OCI-LY7 (cell line): Measurements from ENCODE around the gene UBE2G1. TPM values are rescaled to one million over a fixed set of nuclear protein-coding genes. Genes with fewer than 3 reads are reported as not detected.

Source experiments
- BruUV-seq: library from RNA; stranded (reverse); fragments of 400-500 nt; replicated peaks from 2 replicates; lab custom pipeline; 2021; lab: Mats Ljungman, UMichigan
- CTCF ChIA-PET: fragments of 300-600 bp; sonication (Branson Sonifier 250); formaldehyde crosslinking; loops from one replicate; lab custom pipeline; 2022; ENCODE audit warnings: antibody characterized with exemption; ENCODE audit not compliant: unreplicated experiment; lab: Charles Lee
- POLR2A ChIA-PET: fragments of 300-600 bp; sonication (Branson Sonifier 250); formaldehyde crosslinking; loops from one replicate; lab custom pipeline; 2022; ENCODE audit warnings: antibody characterized with exemption; lab: Charles Lee
- DNase-seq: peaks from one replicate; pipeline ENCODE4 v3.0.0-alpha.2; 2015; ENCODE audit warnings: low spot score
- H2AFZ ChIP-seq: fragments of 200-600 bp; sonication (generic), shearing (Covaris generic); 2 replicates; pipeline ENCODE4 v1.6.1; 2014; ENCODE audit warnings: mild to moderate bottlenecking, antibody characterized with exemption, low read length, moderate library complexity
- H3K27ac ChIP-seq: fragments of 200-600 bp; sonication (generic); 2 replicates; pipeline ENCODE4 v1.5.1; 2014; ENCODE audit warnings: mixed run types, low read depth, mild to moderate bottlenecking, moderate library complexity, low read length, inconsistent platforms; ENCODE audit not compliant: poor library complexity, severe bottlenecking
- H3K36me3 ChIP-seq: fragments of 200-600 bp; sonication (generic); 2 replicates; pipeline ENCODE4 v1.6.1; 2014; ENCODE audit warnings: mild to moderate bottlenecking, antibody characterized with exemption, low read length, moderate library complexity, mixed read lengths; ENCODE audit not compliant: insufficient read depth
- H3K4me1 ChIP-seq: fragments of 200-600 bp; sonication (generic); 2 replicates; pipeline ENCODE4 v1.5.1; 2014; ENCODE audit warnings: mild to moderate bottlenecking, low read length; ENCODE audit not compliant: insufficient read depth, poor library complexity, severe bottlenecking
- H3K4me2 ChIP-seq: fragments of 200-600 bp; sonication (generic); 2 replicates; pipeline ENCODE4 v1.6.1; 2014; ENCODE audit warnings: mild to moderate bottlenecking, low read length
- H3K4me3 ChIP-seq: fragments of 200-600 bp; sonication (generic); 2 replicates; pipeline ENCODE4 v1.5.1; 2014; ENCODE audit warnings: mild to moderate bottlenecking, low read depth, low read length; ENCODE audit not compliant: poor library complexity, severe bottlenecking
- H3K79me2 ChIP-seq: fragments of 200-600 bp; sonication (generic); 2 replicates; pipeline ENCODE4 v1.6.1; 2016; ENCODE audit warnings: low read depth, mild to moderate bottlenecking, low read length, moderate library complexity, mixed read lengths; ENCODE audit not compliant: insufficient read depth
- H3K9me2 ChIP-seq: fragments of 200-600 bp; sonication (generic); 2 replicates; pipeline ENCODE4 v1.6.1; 2016; ENCODE audit warnings: mild to moderate bottlenecking, low read length, mixed read lengths; ENCODE audit not compliant: insufficient read depth
- H3K9me3 ChIP-seq: fragments of 200-600 bp; sonication (generic); 2 replicates; pipeline ENCODE4 v1.6.1; 2014; ENCODE audit warnings: mild to moderate bottlenecking, mixed run types, low read length, mixed read lengths
- H4K20me1 ChIP-seq: fragments of 200-600 bp; sonication (generic); 2 replicates; pipeline ENCODE4 v1.6.1; 2014; ENCODE audit warnings: mild to moderate bottlenecking, antibody characterized with exemption, low read length, moderate library complexity, mixed read lengths; ENCODE audit not compliant: insufficient read depth
- EZH2phosphoT487 ChIP-seq: fragments of 200-600 bp; sonication (generic); IDR thresholded peaks from 2 replicates; pipeline ENCODE4 v1.6.1; 2018; ENCODE audit warnings: low read depth, borderline replicate concordance, mild to moderate bottlenecking, mixed run types, antibody characterized with exemption, low read length, moderate library complexity, mixed read lengths
- intact Hi-C: fragments of 100-400 bp; cut with micrococcal nuclease; formaldehyde crosslinking; loops from one replicate; pipeline ENCODE4 v1.10.0; 2022; ENCODE audit not compliant: unreplicated experiment
- total RNA-seq, 2 experiments: library from RNA; depleted of rRNA in 1 of 2; stranded (reverse); fragments of >200 nt in 1 of 2; shearing (Covaris generic) in 1 of 2; gene quantifications; 2 replicates each; pipeline ENCODE4 v1.2.3, GENCODE V29; 2014 to 2022
- TF ChIP-seq, protein P1 (sequence below): fragments of 200-600 bp; sonication (generic); conservative IDR thresholded peaks from 2 replicates; pipeline ENCODE4 v1.5.1; 2014; ENCODE audit warnings: mild to moderate bottlenecking, antibody characterized with exemption, low read length, moderate library complexity, mixed read lengths

UBE2G1 gene
- total RNA-seq, 2 experiments from 2014 or later, result 115 to 216 TPM

DNA sequence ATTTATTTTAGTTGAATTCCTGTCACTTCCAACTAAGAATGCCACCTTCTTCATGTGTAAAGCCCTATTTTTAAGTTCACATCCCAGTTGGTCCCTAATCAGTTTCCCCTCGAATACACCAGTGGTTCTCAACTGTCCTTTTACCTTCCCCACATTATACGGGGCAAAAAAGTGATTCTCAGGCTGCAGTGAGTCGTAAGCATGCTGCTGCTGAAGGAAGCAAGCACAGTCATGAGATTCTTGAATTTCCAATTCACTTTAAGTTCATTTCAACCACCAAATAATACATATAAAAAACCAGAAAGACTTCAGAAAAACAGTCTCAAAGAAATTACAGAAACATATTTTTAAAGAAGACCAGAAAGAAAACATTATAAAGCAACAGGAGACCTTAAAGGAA, 47.9 kb downstream of the UBE2G1 start:
- ChIA-PET CTCF (no interaction called here), POLR2A (interaction anchor here (1.4 kb wide), 1 partner anchor 26 kb away, joined by 3 read pairs; no protein-coding TSS in a partner anchor)
- DNase-seq, result no peak
- Histone ChIP-seq H3K36me3 (peaks cover 76% of the 10 kb centered on the region), H3K4me2 (0 out of 2 replicates have a peak overlapping the region, but pooled peaks have one; percentile 1), H4K20me1 (peaks cover 50% of the 10 kb centered on the region), H3K9me3 (no peaks in the 10 kb centered on the region), H3K79me2 (peaks cover 99% of the 10 kb centered on the region), H3K27ac (peak overlapping the region; percentile 3), H3K4me3 (no peak overlapping the region), H3K9me2 (no peaks in the 10 kb centered on the region), H3K4me1 (peaks cover 68% of the 10 kb centered on the region), H2AFZ (no peak overlapping the region)
- intact Hi-C loops, result no loop called here
- no peak for TF ChIP-seq EZH2phosphoT487
- TF ChIP-seq, protein P1, sequence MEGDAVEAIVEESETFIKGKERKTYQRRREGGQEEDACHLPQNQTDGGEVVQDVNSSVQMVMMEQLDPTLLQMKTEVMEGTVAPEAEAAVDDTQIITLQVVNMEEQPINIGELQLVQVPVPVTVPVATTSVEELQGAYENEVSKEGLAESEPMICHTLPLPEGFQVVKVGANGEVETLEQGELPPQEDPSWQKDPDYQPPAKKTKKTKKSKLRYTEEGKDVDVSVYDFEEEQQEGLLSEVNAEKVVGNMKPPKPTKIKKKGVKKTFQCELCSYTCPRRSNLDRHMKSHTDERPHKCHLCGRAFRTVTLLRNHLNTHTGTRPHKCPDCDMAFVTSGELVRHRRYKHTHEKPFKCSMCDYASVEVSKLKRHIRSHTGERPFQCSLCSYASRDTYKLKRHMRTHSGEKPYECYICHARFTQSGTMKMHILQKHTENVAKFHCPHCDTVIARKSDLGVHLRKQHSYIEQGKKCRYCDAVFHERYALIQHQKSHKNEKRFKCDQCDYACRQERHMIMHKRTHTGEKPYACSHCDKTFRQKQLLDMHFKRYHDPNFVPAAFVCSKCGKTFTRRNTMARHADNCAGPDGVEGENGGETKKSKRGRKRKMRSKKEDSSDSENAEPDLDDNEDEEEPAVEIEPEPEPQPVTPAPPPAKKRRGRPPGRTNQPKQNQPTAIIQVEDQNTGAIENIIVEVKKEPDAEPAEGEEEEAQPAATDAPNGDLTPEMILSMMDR, result no peak
- BruUV-seq, result no TSS peak

DNA sequence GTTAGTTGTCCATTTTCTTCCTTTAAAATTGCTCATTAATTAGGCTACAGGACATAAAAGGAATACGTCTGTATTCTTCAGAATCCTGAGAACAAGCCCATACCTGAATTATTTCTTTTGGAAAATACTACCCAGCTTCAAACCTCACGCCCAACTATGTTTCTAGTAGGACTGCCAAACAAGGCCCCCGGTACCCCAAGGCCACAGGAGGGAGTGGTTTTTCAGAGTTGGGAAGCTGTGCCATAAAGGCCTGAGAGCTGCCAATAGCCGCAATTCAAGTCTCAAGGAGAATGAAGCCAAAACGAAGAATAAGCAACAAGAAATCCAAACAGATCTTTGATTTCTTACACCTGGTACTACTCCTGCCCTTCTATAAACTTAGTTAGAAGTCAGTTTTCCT, 48.3 kb downstream of the UBE2G1 start:
- TSS peak; percentile 1 for BruUV-seq
- DNase-seq, result no peak

DNA sequence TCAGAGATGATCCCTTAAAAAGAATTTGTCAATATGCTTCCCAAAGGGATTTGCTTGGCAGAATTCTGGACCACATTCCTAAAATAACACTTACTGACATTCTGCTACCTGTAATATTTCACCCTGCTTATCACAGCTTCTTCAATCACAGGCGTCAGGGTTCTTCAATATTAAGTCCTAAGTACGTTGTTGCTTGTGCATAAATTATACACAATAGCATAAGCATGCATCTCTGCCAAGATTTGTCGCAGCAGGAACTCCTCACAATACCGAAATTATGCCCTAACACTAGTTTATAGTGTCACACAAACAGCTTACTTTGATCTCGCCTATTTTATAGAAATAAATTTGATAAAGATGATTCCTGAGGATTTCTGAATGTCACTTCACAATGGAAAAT, 48.9 kb downstream of the UBE2G1 start:
- BruUV-seq, result no TSS peak
- H3K79me2 ChIP-seq, result peaks cover 99% of the 10 kb centered on the region
- no peak for DNase-seq
- no peak overlapping the region for H3K27ac ChIP-seq
- CTCF ChIA-PET, result no interaction called here
- no peaks in the 10 kb centered on the region for H3K9me3 ChIP-seq
- peaks cover 58% of the 10 kb centered on the region for H3K4me1 ChIP-seq
- H3K36me3 ChIP-seq, result peaks cover 76% of the 10 kb centered on the region
- intact Hi-C loops, result no loop called here
- POLR2A ChIA-PET, result interaction anchor here (1.4 kb wide), 1 partner anchor 26 kb away, joined by 3 read pairs; no protein-coding TSS in a partner anchor
- no peak overlapping the region for H3K4me2 ChIP-seq
- H3K9me2 ChIP-seq, result no peaks in the 10 kb centered on the region
- no peak for TF ChIP-seq EZH2phosphoT487
- TF ChIP-seq, protein P1, result no peak
- peaks cover 52% of the 10 kb centered on the region for H4K20me1 ChIP-seq
- H3K4me3 ChIP-seq, result no peak overlapping the region
- no peak overlapping the region for H2AFZ ChIP-seq

More for the DNA sequence above, 48.3 kb downstream of the UBE2G1 start:
- peaks cover 64% of the 10 kb centered on the region for H3K4me1 ChIP-seq
- peak overlapping the region; percentile 3 for H3K27ac ChIP-seq
- H3K9me2 ChIP-seq, result no peaks in the 10 kb centered on the region
- H3K36me3 ChIP-seq, result peaks cover 76% of the 10 kb centered on the region
- H2AFZ ChIP-seq, result no peak overlapping the region
- H3K79me2 ChIP-seq, result peaks cover 99% of the 10 kb centered on the region
- CTCF ChIA-PET, result no interaction called here
- POLR2A ChIA-PET, result interaction anchor here (1.4 kb wide), 1 partner anchor 26 kb away, joined by 3 read pairs; no protein-coding TSS in a partner anchor
- no peak overlapping the region for H3K4me3 ChIP-seq
- intact Hi-C loops, result no loop called here
- no peak for TF ChIP-seq EZH2phosphoT487
- TF ChIP-seq, protein P1, result no peak
- H3K4me2 ChIP-seq, result 0 out of 2 replicates have a peak overlapping the region, but pooled peaks have one; percentile 1
- peaks cover 50% of the 10 kb centered on the region for H4K20me1 ChIP-seq
- H3K9me3 ChIP-seq, result no peaks in the 10 kb centered on the region
